ENCODE measurements around the gene CRIM1. TPM values are rescaled to one million over a fixed set of nuclear protein-coding genes. Genes with fewer than 3 reads are reported as not detected.

Gene CRIM1
- total RNA-seq, 1 donor from 2014 or later, result 35.3 TPM

- peak; percentile 37 for DNase-seq (ENCODE audit: low read depth)
- TF ChIP-seq CTCF (IDR thresholded peaks at IDR 0.05; ENCODE audit: insufficient read depth, low read length, severe bottlenecking), result no peak
- Histone ChIP-seq H3K36me3 (ENCODE audit: control insufficient read depth, insufficient read depth, low read length) (peaks cover 1% of the 10 kb centered on the region), H3K4me3 (ENCODE audit: low read depth, low read length) (no peak overlapping the region), H3K27me3 (ENCODE audit: control insufficient read depth, insufficient read depth, low read length) (no peaks in the 10 kb centered on the region)
- FAIRE-seq, result no peak
These were observed 41.4 kb downstream of the CRIM1 start for GRCh38 chr2:36396878-36397539.

GRCh38 chr2:36397728-36398413 lies 42.3 kb downstream of the CRIM1 start:
- no peak for TF ChIP-seq CTCF (IDR thresholded peaks at IDR 0.05; ENCODE audit: insufficient read depth, low read length, severe bottlenecking)
- Histone ChIP-seq H3K4me3 (ENCODE audit: low read depth, low read length) (no peak overlapping the region), H3K36me3 (ENCODE audit: control insufficient read depth, insufficient read depth, low read length) (peaks cover 1% of the 10 kb centered on the region), H3K27me3 (ENCODE audit: control insufficient read depth, insufficient read depth, low read length) (no peaks in the 10 kb centered on the region)
- DNase-seq (ENCODE audit: low read depth) (peak; percentile 88), FAIRE-seq (no peak)

GRCh38 chr2:36399050-36399449 lies 43.5 kb downstream of the CRIM1 start:
- Histone ChIP-seq H3K36me3 (ENCODE audit: control insufficient read depth, insufficient read depth, low read length) (peaks cover 1% of the 10 kb centered on the region), H3K4me3 (ENCODE audit: low read depth, low read length) (no peak overlapping the region), H3K27me3 (ENCODE audit: control insufficient read depth, insufficient read depth, low read length) (no peaks in the 10 kb centered on the region)
- TF ChIP-seq CTCF (IDR thresholded peaks at IDR 0.05; ENCODE audit: insufficient read depth, low read length, severe bottlenecking), result no peak
- no peak for DNase-seq (ENCODE audit: low read depth)
- no peak for FAIRE-seq

GRCh38 chr2:36403675-36404230 lies 48.2 kb downstream of the CRIM1 start:
- FAIRE-seq (no peak), DNase-seq (ENCODE audit: low read depth) (peak; percentile 90)
- no peaks in the 10 kb centered on the region for H3K27me3 ChIP-seq (ENCODE audit: control insufficient read depth, insufficient read depth, low read length)
- H3K4me3 ChIP-seq (ENCODE audit: low read depth, low read length), result no peak overlapping the region
- H3K36me3 ChIP-seq (ENCODE audit: control insufficient read depth, insufficient read depth, low read length), result peaks cover 3% of the 10 kb centered on the region
- no peak for TF ChIP-seq CTCF (IDR thresholded peaks at IDR 0.05; ENCODE audit: insufficient read depth, low read length, severe bottlenecking)

- H3K27me3 ChIP-seq (ENCODE audit: control insufficient read depth, insufficient read depth, low read length), result no peaks in the 10 kb centered on the region
- H3K36me3 ChIP-seq (ENCODE audit: control insufficient read depth, insufficient read depth, low read length), result peaks cover 3% of the 10 kb centered on the region
- FAIRE-seq, result no peak
- no peak for TF ChIP-seq CTCF (IDR thresholded peaks at IDR 0.05; ENCODE audit: insufficient read depth, low read length, severe bottlenecking)
- no peak overlapping the region for H3K4me3 ChIP-seq (ENCODE audit: low read depth, low read length)
- peak; percentile 74 for DNase-seq (ENCODE audit: low read depth)
These were observed 48.7 kb downstream of the CRIM1 start for GRCh38 chr2:36404318-36404717.

Measured in bronchial epithelial cell (primary cell).